Inflammatory macrophage (primary cell): ENCODE data around the gene PROK1.
A peak's percentile ranks its signal among the peaks of the same experiment; 100 is the strongest.
"Not testable (repeated sequence)": the region's sequence is repeated elsewhere in the genome, so short reads cannot be mapped to it uniquely, and the experiment has no call there.

Source experiments
- DNase-seq, 2 donors: peaks; one replicate each; pipeline ENCODE4 v3.0.0-alpha.2; 2020 to 2022

Gene PROK1

GRCh38 chr1:110433803-110434202, 17.1 kb upstream of the PROK1 start:
- DNase-seq = peak; percentile 81 to 89

DNA sequence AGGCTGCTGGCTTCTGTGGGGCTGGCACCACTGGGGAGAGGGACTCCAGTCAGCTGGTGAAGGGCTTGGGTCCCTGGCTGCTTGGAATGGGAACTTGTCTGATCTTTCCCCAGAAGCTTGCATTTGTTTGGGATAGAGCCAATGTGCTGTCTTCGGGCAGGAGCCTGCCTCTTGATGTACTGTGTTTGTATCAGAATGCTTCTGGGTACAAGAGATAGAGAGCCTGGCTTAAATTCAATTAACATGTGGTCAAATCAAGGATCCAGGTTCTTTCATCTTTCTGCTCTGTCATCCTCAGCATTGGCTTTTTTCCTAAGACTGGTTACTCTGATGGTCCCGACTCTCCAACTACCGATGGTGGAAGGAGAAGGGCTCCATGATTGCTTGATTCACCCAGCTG, 16.0 kb upstream of the PROK1 start:
- no peak for DNase-seq

- DNase-seq = peak in 1 of 2 donors; percentile 41
These were observed 14.3 kb upstream of the PROK1 start for GRCh38 chr1:110436635-110437034.

- DNase-seq = peak; percentile 16 to 59
These were observed 13.2 kb upstream of the PROK1 start for GRCh38 chr1:110437645-110438299.

- DNase-seq = no peak
These were observed 12.1 kb upstream of the PROK1 start for GRCh38 chr1:110438893-110439292.

DNA sequence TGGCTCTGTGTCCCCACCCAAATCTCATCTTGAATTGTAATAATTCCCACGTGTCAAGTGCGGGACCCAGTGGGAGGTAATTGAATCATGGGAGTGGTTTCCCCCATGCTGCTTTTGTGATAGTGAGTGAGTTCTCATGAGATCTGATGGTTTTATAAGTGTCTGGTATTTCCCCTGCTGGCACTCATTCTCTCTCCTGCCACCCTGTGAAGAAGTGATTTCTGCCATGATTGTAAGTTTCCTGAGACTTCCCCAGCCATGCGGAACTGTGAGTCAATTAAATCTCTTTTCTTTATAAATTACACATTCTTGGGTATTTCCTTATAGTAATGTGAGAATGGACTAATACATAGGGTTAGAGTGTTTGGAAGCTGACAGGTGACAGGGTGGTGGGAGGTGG, 11.1 kb upstream of the PROK1 start:
- not testable (repeated sequence) for DNase-seq

GRCh38 chr1:110440877-110441276, 10.1 kb upstream of the PROK1 start:
- DNase-seq = no peak

DNA sequence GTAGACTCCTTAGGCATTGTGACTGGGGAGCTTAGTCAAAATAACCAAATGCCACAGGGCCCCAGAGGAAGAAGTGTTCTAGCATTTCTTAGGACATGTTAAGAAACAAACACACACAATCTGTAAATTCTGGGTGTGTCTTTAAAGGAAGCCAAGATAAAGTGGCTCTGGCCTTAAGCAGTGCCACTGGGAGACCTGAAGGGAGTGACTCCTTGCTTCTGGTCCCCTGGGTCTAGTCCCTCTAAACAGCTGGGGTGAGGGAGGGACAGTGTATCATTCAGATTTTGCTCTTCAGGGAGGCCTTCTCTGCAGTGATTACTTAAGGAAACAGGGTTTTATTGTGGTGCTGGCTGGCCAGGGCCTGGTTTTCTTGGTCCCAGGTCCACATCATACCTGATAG, 9.1 kb upstream of the PROK1 start:
- peak in 1 of 2 donors; percentile 8 for DNase-seq

- peak; percentile 35 to 38 for DNase-seq
These were observed 7.5 kb upstream of the PROK1 start for GRCh38 chr1:110443451-110443850.

DNA sequence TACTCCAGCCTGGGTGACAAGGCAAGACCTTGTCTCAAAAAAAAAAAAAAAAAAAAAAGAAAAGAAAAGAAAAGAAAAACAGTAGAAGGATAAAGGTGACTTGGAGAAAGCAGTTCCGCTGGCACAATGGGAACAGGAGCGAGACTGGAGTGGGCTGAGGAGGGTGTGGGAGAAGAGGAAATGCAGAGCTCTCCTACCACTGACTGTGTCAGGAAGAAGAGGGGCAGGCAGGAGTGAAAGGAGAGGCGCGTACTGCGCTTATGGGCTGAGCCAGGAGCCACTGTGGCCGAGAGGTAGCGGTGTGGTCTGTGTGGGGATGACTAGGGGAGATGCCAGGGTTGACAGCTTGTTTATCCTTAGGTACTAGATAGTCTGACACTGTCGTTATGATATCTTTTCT, 6.4 kb upstream of the PROK1 start:
- peak; percentile 10 to 51 for DNase-seq

- peak; percentile 26 to 36 for DNase-seq
These were observed 993 bp upstream of the PROK1 start for GRCh38 chr1:110449661-110450651.

- no peak for DNase-seq
These were observed 1.4 kb downstream of the PROK1 start for GRCh38 chr1:110452330-110452729.

GRCh38 chr1:110453829-110454228, 2.9 kb downstream of the PROK1 start:
- no peak for DNase-seq

DNA sequence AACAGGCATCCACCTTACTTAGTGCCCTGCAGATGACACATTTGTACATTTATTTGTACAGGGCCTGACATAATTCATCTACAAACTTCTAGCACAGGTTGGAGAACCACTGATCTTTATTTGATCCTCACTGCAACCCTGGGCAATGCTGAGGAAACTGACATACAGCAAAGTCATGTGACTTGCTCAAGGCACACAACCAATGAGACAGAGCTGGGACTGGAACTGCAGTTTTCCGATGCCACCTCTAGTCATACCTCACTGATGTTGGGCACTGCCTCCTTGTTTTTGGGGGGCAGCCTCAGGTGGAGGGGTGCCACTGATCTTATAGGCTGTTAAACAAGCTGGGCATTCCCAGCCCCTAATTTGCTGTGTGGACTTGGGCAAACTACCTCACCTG, 3.4 kb downstream of the PROK1 start:
- no peak for DNase-seq

- no peak for DNase-seq
These were observed 4.2 kb downstream of the PROK1 start for GRCh38 chr1:110455151-110455550.

DNA sequence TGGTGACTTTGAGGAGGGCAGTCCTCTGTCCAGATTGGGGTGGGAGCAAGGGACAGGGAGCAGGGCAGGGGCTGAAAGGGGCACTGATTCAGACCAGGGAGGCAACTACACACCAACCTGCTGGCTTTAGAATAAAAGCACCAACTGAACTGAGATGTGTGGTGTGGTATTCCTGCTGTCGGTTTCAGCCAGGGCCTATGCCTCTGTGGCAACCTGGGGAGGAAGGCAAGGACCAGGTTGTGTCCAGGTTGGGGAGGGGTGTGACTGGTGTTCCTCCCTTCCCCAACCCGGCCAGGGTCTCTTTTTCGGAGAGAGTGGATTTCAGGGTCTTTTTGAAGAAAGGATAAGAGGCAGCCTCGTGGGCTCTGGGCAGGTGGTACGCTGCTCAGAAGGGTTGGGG, 6.3 kb downstream of the PROK1 start:
- DNase-seq = no peak

GRCh38 chr1:110460253-110461220, 9.6 kb downstream of the PROK1 start:
- peak; percentile 87 to 94 for DNase-seq

DNA sequence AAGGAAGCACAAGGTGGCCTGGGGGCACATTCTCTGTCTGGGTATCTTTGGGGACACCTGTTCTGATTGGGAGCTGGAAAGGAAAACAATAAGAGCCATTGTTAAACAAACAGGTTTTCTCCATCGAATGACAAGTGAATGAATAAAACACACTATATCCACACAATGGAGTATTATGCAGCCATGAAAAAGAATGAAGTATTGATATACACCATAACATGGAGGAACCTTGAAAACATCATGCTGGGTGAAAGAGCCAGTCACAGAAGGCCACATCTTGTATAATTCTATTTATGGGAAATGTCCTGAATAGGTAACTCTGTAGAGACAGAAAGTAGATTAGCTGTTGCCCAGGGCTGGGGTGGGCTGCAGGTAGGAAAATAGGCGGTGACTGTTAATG, 11.1 kb downstream of the PROK1 start:
- DNase-seq = no peak

GRCh38 chr1:110462964-110463363, 12.0 kb downstream of the PROK1 start:
- DNase-seq = peak in 1 of 2 donors; percentile 48

DNA sequence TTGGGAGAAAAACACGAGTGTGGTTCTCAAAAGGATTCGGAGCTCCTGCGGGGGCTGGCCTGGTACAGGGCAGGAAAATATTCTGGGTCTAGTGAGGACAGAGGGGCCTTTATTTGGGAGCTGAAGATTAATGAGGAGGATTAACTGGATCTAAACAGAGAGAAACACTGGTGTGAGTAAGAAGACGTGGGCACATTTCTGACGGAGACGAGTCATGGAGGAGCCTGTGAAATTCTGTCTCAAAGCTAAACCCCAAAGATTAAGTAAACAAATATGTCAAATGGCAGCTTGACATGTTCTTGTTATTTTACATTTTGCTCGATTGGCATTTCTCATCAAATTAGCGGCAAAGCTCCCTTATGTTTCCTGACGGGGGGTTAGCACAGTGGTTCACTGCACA, 12.8 kb downstream of the PROK1 start:
- no peak for DNase-seq

DNA sequence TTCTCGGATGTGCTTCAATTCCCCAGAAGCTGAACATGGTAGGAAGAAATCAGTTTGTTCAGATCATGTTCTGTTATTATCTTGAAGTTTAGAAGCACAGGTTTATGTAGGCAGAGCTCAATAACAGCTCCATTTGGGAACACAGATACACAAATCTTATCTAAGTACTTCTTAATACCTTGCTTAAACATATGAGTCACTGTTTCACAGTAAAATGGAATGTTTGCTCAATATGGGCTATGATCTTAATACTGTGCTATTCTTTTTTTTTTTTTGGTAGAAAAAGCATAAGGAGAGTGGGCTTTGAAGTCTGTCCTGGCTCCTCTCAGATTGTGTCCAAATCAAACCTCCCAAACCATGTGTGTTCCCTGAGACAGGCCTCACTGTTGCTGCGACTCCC, 13.4 kb downstream of the PROK1 start:
- DNase-seq = no peak

DNA sequence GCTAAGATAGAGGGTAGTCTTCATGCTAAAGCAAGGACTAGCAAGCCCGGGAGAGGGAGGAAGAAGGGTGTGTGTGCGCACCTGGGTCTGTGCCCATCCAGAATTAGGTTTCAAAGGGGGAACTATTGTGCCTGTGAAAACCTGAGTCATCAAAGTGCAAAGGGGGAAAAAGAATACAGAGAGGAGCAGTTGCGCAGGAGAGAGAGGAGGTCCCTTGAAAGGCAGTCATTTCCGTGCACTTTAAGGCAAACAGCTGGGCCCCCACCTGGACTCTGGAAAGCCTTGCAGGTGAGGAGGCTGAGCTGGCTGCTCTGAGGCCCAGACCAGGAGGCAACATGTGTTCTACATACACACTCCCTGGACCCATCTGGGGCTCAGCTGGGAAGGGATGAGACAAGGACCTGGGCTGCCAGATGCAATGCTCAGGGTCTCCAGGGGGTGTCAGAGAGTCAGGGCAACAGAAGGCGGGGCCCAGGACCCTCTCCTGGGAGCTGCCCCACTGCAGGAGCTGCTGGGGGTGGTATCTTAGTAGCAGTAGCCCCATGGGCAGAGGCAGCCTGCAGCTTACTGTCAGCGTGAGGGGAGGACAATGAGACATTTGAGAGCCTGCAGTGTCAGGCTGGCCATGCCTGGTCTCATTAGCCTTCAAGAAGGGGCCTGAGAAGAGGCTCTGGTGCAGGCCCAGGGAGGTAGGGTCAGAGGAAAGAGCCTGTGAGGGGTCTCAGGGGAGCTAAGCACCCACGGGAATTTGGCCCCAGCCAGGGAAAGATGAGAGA, 14.3 kb downstream of the PROK1 start:
- DNase-seq = no peak
